Measurements from ENCODE around the gene TLR4. TPM values are rescaled to one million over a fixed set of nuclear protein-coding genes. Genes with fewer than 3 reads are reported as not detected.

The TLR4 gene
- total RNA-seq, 2 experiments from 2014 or later = not detected

- H3K4me1 Mint-ChIP-seq = no peaks in the 10 kb centered on the region
- H3K27me3 Mint-ChIP-seq = peaks cover 5% of the 10 kb centered on the region
- intact Hi-C loops (cut with DNase I, micrococcal nuclease) = no loop called here
- no peaks in the 10 kb centered on the region for H3K36me3 Mint-ChIP-seq (ENCODE audit: low read depth)
- ChIA-PET CTCF (no interaction called here), POLR2A (no interaction called here)
- H3K27ac Mint-ChIP-seq = no peak overlapping the region
- H3K9me3 Mint-ChIP-seq (ENCODE audit: low read depth) = no peaks in the 10 kb centered on the region
- DNase-seq (no peak), ATAC-seq (no peak)
- H3K4me3 Mint-ChIP-seq = no peak overlapping the region
These were observed 30.5 kb downstream of the TLR4 start for GRCh38 chr9:117734523-117735314.

DNA sequence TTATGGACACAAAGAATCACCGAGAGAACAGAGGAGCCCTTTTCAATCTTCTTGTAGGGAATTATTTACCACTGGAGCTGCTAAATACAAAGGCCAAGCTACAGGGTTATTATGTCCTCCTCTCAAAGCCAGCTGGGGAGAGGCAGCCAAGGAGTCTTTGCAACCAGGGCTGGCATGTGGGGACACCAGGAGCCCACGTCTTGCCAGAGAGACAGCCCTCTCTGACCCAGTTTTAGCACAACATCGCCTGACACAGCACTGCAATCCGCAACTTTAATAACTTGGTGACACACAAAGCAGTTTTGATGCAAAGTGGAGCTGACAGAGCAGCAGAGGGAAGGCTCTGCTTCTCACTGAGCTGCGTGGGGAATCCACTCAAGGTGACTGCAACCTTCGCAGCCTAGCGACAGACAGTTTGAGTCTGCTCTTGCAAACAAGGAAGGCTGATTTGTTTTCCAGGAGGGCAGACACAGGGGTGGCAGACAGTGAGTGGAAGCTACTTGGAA lies 33.6 kb downstream of the TLR4 start:
- Mint-ChIP-seq H3K27me3 (peaks cover 2% of the 10 kb centered on the region), H3K9me3 (ENCODE audit: low read depth) (no peaks in the 10 kb centered on the region), H3K4me1 (no peaks in the 10 kb centered on the region), H3K27ac (no peak overlapping the region), H3K4me3 (no peak overlapping the region), H3K36me3 (ENCODE audit: low read depth) (no peaks in the 10 kb centered on the region)
- CTCF ChIA-PET = interaction anchor here (0.8 kb wide), 1 partner anchor 10 kb away, joined by 3 read pairs; no protein-coding TSS in a partner anchor
- ATAC-seq (no peak), DNase-seq (no peak)
- intact Hi-C loops (cut with DNase I, micrococcal nuclease) = no loop called here
- POLR2A ChIA-PET = no interaction called here

DNA sequence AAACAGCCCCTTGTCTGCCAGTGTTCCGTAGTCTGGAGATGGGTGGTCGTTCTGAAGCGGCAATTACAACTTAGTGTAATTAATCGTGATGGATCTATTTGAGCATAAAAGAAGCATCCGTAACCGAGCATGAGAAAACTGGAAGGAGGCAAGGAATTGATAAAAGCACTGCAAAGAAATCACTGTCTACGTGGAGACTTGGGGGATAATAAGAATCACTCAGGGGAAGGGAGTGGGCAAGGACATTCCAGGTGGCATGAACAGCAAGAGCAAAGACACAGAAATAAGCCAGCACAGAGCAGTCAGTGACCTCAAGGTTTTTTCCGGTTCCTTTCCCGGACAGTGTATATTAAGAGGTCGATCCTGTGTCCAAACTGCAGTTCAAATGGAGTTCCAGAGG lies 35.0 kb downstream of the TLR4 start:
- ChIA-PET POLR2A (no interaction called here), CTCF (no interaction called here)
- Mint-ChIP-seq H3K9me3 (ENCODE audit: low read depth) (no peaks in the 10 kb centered on the region), H3K4me1 (no peaks in the 10 kb centered on the region), H3K27me3 (peaks cover 6% of the 10 kb centered on the region), H3K4me3 (no peak overlapping the region), H3K36me3 (ENCODE audit: low read depth) (no peaks in the 10 kb centered on the region), H3K27ac (no peak overlapping the region)
- intact Hi-C loops (cut with DNase I, micrococcal nuclease) = no loop called here
- ATAC-seq (no peak), DNase-seq (no peak)

DNA sequence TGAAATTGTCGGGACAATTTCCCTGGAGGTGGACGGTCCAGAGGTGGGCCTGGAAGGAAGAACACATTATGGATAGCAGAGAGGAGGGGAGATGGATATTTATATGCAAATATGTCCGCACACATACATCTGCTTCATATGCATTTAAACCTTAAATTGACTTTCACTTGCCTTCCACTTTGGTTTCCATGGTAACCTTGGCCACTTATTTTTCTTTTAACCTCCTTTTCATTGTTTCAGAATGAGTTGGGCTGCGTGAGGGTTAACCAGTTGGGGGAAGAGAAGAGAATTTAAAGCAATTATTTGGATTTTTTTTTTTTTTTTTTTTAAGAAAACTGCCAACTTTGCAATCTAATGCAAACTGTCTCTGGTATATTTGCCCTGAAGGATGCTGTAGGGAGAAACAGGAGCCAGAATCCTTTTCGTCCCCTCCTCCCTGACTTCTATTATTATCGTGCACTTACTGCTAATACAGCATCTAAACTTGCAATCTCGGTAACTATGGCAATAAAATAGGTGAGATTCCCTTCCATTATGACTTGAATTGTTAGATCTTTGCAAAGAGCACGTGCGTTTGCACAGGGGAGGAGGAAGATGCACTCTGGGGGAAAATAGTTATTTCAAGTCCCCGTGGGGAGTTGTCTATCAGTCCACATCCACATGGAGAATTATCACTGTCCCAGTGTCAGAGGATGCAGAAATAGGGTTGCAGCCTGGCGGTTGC lies 35.6 kb downstream of the TLR4 start:
- H3K27ac Mint-ChIP-seq = no peak overlapping the region
- intact Hi-C loops (cut with DNase I, micrococcal nuclease) = no loop called here
- DNase-seq (no peak), ATAC-seq (no peak)
- no peak overlapping the region for H3K4me3 Mint-ChIP-seq
- no peaks in the 10 kb centered on the region for H3K9me3 Mint-ChIP-seq (ENCODE audit: low read depth)
- no peaks in the 10 kb centered on the region for H3K4me1 Mint-ChIP-seq
- ChIA-PET POLR2A (no interaction called here), CTCF (no interaction called here)
- no peaks in the 10 kb centered on the region for H3K36me3 Mint-ChIP-seq (ENCODE audit: low read depth)
- H3K27me3 Mint-ChIP-seq = peaks cover 10% of the 10 kb centered on the region

DNA sequence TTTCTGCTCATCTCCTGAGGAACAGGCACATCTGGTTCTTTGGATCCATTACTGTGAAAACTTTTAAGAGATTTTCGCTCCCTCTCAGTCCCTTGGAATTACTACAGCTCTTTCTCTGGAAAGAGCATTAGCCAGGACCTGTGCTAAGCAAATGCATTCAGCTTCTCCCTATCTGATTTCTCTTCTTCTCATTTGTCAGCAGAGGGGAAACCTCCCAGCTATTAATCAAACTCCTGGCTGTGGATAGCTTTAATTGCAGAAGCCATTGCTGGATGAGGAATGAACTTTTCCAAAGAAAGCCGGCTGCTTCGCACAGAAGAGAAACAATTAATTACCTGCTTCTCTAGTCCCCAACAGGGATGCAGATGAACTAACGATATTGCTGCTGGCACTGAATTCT lies 37.9 kb downstream of the TLR4 start:
- H3K27me3 Mint-ChIP-seq = peaks cover 21% of the 10 kb centered on the region
- ChIA-PET CTCF (no interaction called here), POLR2A (no interaction called here)
- no peak for ATAC-seq
- H3K4me3 Mint-ChIP-seq = no peak overlapping the region
- no peak for DNase-seq
- no peaks in the 10 kb centered on the region for H3K9me3 Mint-ChIP-seq (ENCODE audit: low read depth)
- H3K4me1 Mint-ChIP-seq = peaks cover 3% of the 10 kb centered on the region
- no peak overlapping the region for H3K27ac Mint-ChIP-seq
- intact Hi-C loops (cut with DNase I, micrococcal nuclease) = no loop called here
- H3K36me3 Mint-ChIP-seq (ENCODE audit: low read depth) = no peaks in the 10 kb centered on the region

- DNase-seq = no peak
- intact Hi-C loops (cut with DNase I, micrococcal nuclease) = no loop called here
- no peak overlapping the region for H3K4me3 Mint-ChIP-seq
- no peaks in the 10 kb centered on the region for H3K9me3 Mint-ChIP-seq (ENCODE audit: low read depth)
- no peak overlapping the region for H3K27ac Mint-ChIP-seq
- ChIA-PET POLR2A (no interaction called here), CTCF (no interaction called here)
- ATAC-seq = no peak
- H3K36me3 Mint-ChIP-seq (ENCODE audit: low read depth) = no peaks in the 10 kb centered on the region
- H3K4me1 Mint-ChIP-seq = peaks cover 3% of the 10 kb centered on the region
- peaks cover 29% of the 10 kb centered on the region for H3K27me3 Mint-ChIP-seq
These were observed 40.2 kb downstream of the TLR4 start for GRCh38 chr9:117744369-117744768.

GRCh38 chr9:117744856-117745389 lies 40.7 kb downstream of the TLR4 start:
- Mint-ChIP-seq H3K27me3 (peaks cover 32% of the 10 kb centered on the region), H3K4me3 (no peak overlapping the region), H3K36me3 (ENCODE audit: low read depth) (no peaks in the 10 kb centered on the region), H3K27ac (no peak overlapping the region), H3K4me1 (peaks cover 3% of the 10 kb centered on the region), H3K9me3 (ENCODE audit: low read depth) (no peaks in the 10 kb centered on the region)
- no peak for ATAC-seq
- CTCF ChIA-PET = no interaction called here
- POLR2A ChIA-PET = no interaction called here
- intact Hi-C loops (cut with DNase I, micrococcal nuclease) = no loop called here
- no peak for DNase-seq

GRCh38 chr9:117745598-117745997 lies 41.4 kb downstream of the TLR4 start:
- ChIA-PET POLR2A (no interaction called here), CTCF (no interaction called here)
- Mint-ChIP-seq H3K36me3 (ENCODE audit: low read depth) (no peaks in the 10 kb centered on the region), H3K9me3 (ENCODE audit: low read depth) (no peaks in the 10 kb centered on the region), H3K4me1 (peaks cover 3% of the 10 kb centered on the region), H3K27ac (no peak overlapping the region), H3K27me3 (peaks cover 35% of the 10 kb centered on the region), H3K4me3 (no peak overlapping the region)
- intact Hi-C loops (cut with DNase I, micrococcal nuclease) = no loop called here
- ATAC-seq (no peak), DNase-seq (no peak)

DNA sequence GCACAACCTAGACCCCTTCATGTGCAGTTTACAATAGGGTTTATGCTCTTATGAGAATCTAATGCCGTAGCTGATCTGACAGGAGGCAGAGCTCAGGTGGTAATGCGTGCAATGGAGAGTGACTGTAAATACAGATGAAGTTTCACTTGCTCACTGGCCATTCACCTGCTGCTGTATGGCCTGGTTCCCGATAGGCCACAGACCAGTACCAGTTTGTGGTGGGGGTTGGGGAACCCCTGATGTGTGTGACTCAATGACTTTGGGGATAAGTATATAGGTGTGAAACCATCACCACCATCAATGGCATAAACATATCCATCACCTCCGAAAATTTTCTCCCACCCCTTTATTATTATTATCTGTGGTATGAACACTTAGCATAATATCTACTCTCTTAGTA lies 42.1 kb downstream of the TLR4 start:
- H3K4me3 Mint-ChIP-seq = no peak overlapping the region
- ChIA-PET CTCF (no interaction called here), POLR2A (no interaction called here)
- no peaks in the 10 kb centered on the region for H3K36me3 Mint-ChIP-seq (ENCODE audit: low read depth)
- H3K27me3 Mint-ChIP-seq = peaks cover 35% of the 10 kb centered on the region
- DNase-seq (no peak), ATAC-seq (no peak)
- H3K4me1 Mint-ChIP-seq = peaks cover 3% of the 10 kb centered on the region
- H3K9me3 Mint-ChIP-seq (ENCODE audit: low read depth) = no peaks in the 10 kb centered on the region
- intact Hi-C loops (cut with DNase I, micrococcal nuclease) = no loop called here
- no peak overlapping the region for H3K27ac Mint-ChIP-seq

- ChIA-PET CTCF (no interaction called here), POLR2A (no interaction called here)
- DNase-seq = no peak
- Mint-ChIP-seq H3K27ac (no peak overlapping the region), H3K36me3 (ENCODE audit: low read depth) (no peaks in the 10 kb centered on the region), H3K27me3 (peaks cover 41% of the 10 kb centered on the region), H3K9me3 (ENCODE audit: low read depth) (no peaks in the 10 kb centered on the region), H3K4me1 (peaks cover 3% of the 10 kb centered on the region), H3K4me3 (no peak overlapping the region)
- no peak for ATAC-seq
- intact Hi-C loops (cut with DNase I, micrococcal nuclease) = no loop called here
These were observed 43.3 kb downstream of the TLR4 start for GRCh38 chr9:117747386-117747970.

DNA sequence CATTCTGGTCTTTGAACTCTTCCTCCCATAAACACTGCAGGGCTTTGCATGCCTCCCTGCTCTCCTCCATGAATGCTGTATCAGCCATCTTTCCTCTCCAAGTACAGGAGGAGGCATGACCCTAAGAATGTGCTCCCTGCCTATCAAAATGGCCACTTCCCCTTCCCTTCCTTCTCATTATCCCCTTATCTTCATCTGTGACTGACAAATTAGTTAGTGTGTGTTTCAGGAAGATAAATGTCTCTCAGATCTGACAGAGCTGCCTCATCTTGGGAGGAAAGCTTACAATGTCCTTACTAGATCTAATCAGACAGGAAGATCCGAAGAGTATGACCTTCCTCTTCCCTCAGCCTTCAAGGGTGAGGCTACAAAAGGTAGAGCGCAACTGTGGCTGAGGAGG lies 46.2 kb downstream of the TLR4 start:
- ChIA-PET CTCF (no interaction called here), POLR2A (no interaction called here)
- no peak for DNase-seq
- no peak for ATAC-seq
- Mint-ChIP-seq H3K4me3 (no peak overlapping the region), H3K27ac (no peak overlapping the region), H3K4me1 (no peaks in the 10 kb centered on the region), H3K36me3 (ENCODE audit: low read depth) (no peaks in the 10 kb centered on the region), H3K27me3 (peaks cover 30% of the 10 kb centered on the region), H3K9me3 (ENCODE audit: low read depth) (no peaks in the 10 kb centered on the region)
- intact Hi-C loops (cut with DNase I, micrococcal nuclease) = no loop called here

- ATAC-seq = no peak
- H3K27me3 Mint-ChIP-seq = peaks cover 19% of the 10 kb centered on the region
- H3K27ac Mint-ChIP-seq = no peak overlapping the region
- H3K4me1 Mint-ChIP-seq = no peaks in the 10 kb centered on the region
- ChIA-PET POLR2A (no interaction called here), CTCF (interaction anchor here (0.7 kb wide), 1 partner anchor 128 kb away, joined by 3 read pairs; no protein-coding TSS in a partner anchor)
- intact Hi-C loops (cut with DNase I, micrococcal nuclease) = no loop called here
- H3K9me3 Mint-ChIP-seq (ENCODE audit: low read depth) = no peaks in the 10 kb centered on the region
- no peak overlapping the region for H3K4me3 Mint-ChIP-seq
- H3K36me3 Mint-ChIP-seq (ENCODE audit: low read depth) = no peaks in the 10 kb centered on the region
- no peak for DNase-seq
These were observed 48.7 kb downstream of the TLR4 start for GRCh38 chr9:117752894-117753293.
